Suprapubic skin (tissue), 4 donors: ENCODE data around the gene COQ6.
"Not testable (repeated sequence)": the region's sequence is repeated elsewhere in the genome, so short reads cannot be mapped to it uniquely, and the experiment has no call there.

Source experiments
- POLR2A ChIP-seq, 2 donors: fragments of 450-650 bp; IDR thresholded peaks; one replicate each; pipeline ENCODE4 v1.6.1; 2017; ENCODE audit warnings: antibody characterized with exemption in 2 of 2, mild to moderate bottlenecking in 2 of 2, moderate library complexity in 2 of 2
- POLR2AphosphoS5 ChIP-seq, 3 donors: sonication (generic); formaldehyde crosslinking; IDR thresholded peaks; one replicate each; pipeline ENCODE4 v1.6.1; 2017; ENCODE audit warnings: antibody characterized with exemption in 3 of 3
- TF ChIP-seq, protein P1 (sequence below), 2 donors: fragments of 200-600 bp in 1 of 2; fragments of 450-650 bp in 1 of 2; sonication (generic) in 1 of 2; IDR thresholded peaks; one replicate each; pipeline ENCODE4 v1.5.1; 2016 to 2019; ENCODE audit warnings: antibody characterized with exemption in 2 of 2, mild to moderate bottlenecking in 1 of 2, moderate library complexity in 1 of 2

DNA sequence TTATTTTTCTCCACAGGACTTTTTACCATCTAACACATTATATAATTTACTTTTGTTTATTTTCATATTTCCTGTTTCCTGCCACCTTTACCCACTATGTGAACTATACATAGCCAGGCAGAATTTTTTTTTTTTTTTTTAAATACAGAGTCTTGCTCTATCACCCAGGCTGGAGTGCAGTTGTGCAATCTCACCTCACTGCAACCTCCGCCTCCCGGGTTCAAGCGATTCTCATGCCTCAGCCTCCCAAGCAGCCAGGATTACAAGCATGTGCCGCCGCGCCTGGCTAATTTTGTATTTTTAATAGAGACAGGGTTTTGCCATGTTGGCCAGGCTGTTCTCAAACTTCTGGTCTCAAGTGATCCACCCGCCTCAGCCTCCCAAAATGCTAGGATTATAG lies 44.8 kb downstream of the COQ6 start:
- TF ChIP-seq, protein P1, sequence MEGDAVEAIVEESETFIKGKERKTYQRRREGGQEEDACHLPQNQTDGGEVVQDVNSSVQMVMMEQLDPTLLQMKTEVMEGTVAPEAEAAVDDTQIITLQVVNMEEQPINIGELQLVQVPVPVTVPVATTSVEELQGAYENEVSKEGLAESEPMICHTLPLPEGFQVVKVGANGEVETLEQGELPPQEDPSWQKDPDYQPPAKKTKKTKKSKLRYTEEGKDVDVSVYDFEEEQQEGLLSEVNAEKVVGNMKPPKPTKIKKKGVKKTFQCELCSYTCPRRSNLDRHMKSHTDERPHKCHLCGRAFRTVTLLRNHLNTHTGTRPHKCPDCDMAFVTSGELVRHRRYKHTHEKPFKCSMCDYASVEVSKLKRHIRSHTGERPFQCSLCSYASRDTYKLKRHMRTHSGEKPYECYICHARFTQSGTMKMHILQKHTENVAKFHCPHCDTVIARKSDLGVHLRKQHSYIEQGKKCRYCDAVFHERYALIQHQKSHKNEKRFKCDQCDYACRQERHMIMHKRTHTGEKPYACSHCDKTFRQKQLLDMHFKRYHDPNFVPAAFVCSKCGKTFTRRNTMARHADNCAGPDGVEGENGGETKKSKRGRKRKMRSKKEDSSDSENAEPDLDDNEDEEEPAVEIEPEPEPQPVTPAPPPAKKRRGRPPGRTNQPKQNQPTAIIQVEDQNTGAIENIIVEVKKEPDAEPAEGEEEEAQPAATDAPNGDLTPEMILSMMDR (IDR thresholded peaks at IDR 0.05) = not testable (repeated sequence)
- TF ChIP-seq POLR2AphosphoS5, POLR2A (IDR thresholded peaks at IDR 0.05): not testable (repeated sequence)
